ENCODE measurements around the gene PHLDA1. TPM values are rescaled to one million over a fixed set of nuclear protein-coding genes. Genes with fewer than 3 reads are reported as not detected.

The PHLDA1 gene
- total RNA-seq, 1 experiment from 2014 or later = 159 TPM

DNA sequence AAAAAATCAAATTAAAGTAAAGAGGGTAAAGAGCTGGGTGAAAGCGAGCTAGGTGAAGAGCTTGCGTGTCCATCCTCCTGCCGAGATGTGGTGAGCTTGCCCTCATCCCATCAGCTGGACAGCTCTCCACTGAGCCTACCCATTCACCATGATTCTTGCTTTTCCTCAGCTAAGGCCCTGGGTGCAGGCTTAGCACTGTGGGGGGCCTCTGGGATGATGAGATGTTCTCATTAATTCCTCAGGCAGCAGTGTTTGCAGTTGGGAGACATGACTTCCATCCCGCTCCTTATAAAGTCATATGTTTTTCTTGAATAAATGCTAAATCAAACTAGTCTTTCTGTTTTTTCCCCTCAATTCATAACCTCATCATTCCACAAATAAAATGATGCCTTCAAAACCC lies 18.0 kb downstream of the PHLDA1 start:
- no TSS peak for BruUV-seq (replicated peaks)
- Histone ChIP-seq H3K4me3 (ENCODE audit: low read depth in 2 of 2, low read length in 2 of 2) (no peak overlapping the region), H3K36me3 (ENCODE audit: control insufficient read depth, insufficient read depth, low read length) (no peaks in the 10 kb centered on the region), H3K27ac (ENCODE audit: low read length) (peak overlapping the region; percentile 71), H3K27me3 (ENCODE audit: control insufficient read depth, insufficient read depth, low read length) (no peaks in the 10 kb centered on the region), H3K4me1 (ENCODE audit: control insufficient read depth, insufficient read depth, low read length) (peaks cover 7% of the 10 kb centered on the region), H3K9me3 (ENCODE audit: control insufficient read depth, insufficient read depth, low read depth, low read length) (no peaks in the 10 kb centered on the region; the same call in 1 of the 2 replicates)
- in situ Hi-C loops (cut with HindIII; ENCODE audit: low pct_unique_long_range_greater_than_20kb, low sequenced_read_pairs) = no loop called here
- DNase-seq (ENCODE audit: low read depth, low spot score) (no peak), ATAC-seq (no peak)
- ChIA-PET POLR2A (no interaction called here), CTCF (no interaction called here)
- intact Hi-C loops (cut with micrococcal nuclease; ENCODE audit: unreplicated experiment) = no loop called here
- TF ChIP-seq, protein P1, sequence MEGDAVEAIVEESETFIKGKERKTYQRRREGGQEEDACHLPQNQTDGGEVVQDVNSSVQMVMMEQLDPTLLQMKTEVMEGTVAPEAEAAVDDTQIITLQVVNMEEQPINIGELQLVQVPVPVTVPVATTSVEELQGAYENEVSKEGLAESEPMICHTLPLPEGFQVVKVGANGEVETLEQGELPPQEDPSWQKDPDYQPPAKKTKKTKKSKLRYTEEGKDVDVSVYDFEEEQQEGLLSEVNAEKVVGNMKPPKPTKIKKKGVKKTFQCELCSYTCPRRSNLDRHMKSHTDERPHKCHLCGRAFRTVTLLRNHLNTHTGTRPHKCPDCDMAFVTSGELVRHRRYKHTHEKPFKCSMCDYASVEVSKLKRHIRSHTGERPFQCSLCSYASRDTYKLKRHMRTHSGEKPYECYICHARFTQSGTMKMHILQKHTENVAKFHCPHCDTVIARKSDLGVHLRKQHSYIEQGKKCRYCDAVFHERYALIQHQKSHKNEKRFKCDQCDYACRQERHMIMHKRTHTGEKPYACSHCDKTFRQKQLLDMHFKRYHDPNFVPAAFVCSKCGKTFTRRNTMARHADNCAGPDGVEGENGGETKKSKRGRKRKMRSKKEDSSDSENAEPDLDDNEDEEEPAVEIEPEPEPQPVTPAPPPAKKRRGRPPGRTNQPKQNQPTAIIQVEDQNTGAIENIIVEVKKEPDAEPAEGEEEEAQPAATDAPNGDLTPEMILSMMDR (IDR thresholded peaks at IDR 0.05) = no peak
- no peak for TF ChIP-seq SIN3A (IDR thresholded peaks at IDR 0.05; ENCODE audit: borderline replicate concordance, insufficient read depth, low read depth, low read length)
- TF ChIP-seq POLR2AphosphoS5 (IDR thresholded peaks at IDR 0.05; ENCODE audit: low read depth, low read length) = no peak
- TF ChIP-seq, protein P2, sequence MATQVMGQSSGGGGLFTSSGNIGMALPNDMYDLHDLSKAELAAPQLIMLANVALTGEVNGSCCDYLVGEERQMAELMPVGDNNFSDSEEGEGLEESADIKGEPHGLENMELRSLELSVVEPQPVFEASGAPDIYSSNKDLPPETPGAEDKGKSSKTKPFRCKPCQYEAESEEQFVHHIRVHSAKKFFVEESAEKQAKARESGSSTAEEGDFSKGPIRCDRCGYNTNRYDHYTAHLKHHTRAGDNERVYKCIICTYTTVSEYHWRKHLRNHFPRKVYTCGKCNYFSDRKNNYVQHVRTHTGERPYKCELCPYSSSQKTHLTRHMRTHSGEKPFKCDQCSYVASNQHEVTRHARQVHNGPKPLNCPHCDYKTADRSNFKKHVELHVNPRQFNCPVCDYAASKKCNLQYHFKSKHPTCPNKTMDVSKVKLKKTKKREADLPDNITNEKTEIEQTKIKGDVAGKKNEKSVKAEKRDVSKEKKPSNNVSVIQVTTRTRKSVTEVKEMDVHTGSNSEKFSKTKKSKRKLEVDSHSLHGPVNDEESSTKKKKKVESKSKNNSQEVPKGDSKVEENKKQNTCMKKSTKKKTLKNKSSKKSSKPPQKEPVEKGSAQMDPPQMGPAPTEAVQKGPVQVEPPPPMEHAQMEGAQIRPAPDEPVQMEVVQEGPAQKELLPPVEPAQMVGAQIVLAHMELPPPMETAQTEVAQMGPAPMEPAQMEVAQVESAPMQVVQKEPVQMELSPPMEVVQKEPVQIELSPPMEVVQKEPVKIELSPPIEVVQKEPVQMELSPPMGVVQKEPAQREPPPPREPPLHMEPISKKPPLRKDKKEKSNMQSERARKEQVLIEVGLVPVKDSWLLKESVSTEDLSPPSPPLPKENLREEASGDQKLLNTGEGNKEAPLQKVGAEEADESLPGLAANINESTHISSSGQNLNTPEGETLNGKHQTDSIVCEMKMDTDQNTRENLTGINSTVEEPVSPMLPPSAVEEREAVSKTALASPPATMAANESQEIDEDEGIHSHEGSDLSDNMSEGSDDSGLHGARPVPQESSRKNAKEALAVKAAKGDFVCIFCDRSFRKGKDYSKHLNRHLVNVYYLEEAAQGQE (IDR thresholded peaks at IDR 0.05; ENCODE audit: insufficient read depth in 1 of 2, low read depth in 2 of 2, low read length in 1 of 2) = no peak
- no peak for TF ChIP-seq TCF7L2 (IDR thresholded peaks at IDR 0.05; ENCODE audit: low read depth, low read length)

DNA sequence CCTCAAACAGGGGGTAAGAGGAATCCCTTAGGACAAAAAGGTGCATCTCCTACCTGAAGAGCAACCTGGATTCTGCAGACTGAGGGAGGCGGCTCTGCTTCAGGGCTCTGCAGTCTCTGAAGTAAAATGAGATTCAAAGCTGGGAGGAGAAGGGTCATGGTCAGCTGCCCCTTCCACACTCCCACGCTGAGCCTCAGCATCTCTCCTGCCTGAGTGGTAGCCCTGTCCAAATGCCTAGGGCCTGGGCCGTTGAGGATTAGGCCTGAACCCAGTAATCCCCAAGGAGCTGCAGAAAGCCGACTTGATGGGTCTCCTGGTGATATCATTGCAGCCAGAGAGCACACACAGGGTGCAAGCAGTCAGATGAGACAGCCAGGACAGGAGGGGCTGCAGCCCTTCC lies 18.9 kb downstream of the PHLDA1 start:
- TF ChIP-seq POLR2AphosphoS5 (IDR thresholded peaks at IDR 0.05; ENCODE audit: low read depth, low read length) (no peak), TCF7L2 (IDR thresholded peaks at IDR 0.05; ENCODE audit: low read depth, low read length) (no peak), SIN3A (IDR thresholded peaks at IDR 0.05; ENCODE audit: borderline replicate concordance, insufficient read depth, low read depth, low read length) (no peak)
- TF ChIP-seq, protein P1 (IDR thresholded peaks at IDR 0.05) = no peak
- TF ChIP-seq, protein P2 (IDR thresholded peaks at IDR 0.05; ENCODE audit: insufficient read depth in 1 of 2, low read depth in 2 of 2, low read length in 1 of 2) = no peak
- ChIA-PET CTCF (no interaction called here), POLR2A (no interaction called here)
- Histone ChIP-seq H3K27me3 (ENCODE audit: control insufficient read depth, insufficient read depth, low read length) (no peaks in the 10 kb centered on the region), H3K9me3 (ENCODE audit: control insufficient read depth, insufficient read depth, low read depth, low read length) (no peaks in the 10 kb centered on the region; the same call in 1 of the 2 replicates), H3K4me1 (ENCODE audit: control insufficient read depth, insufficient read depth, low read length) (no peaks in the 10 kb centered on the region), H3K4me3 (ENCODE audit: low read depth in 2 of 2, low read length in 2 of 2) (no peak overlapping the region), H3K36me3 (ENCODE audit: control insufficient read depth, insufficient read depth, low read length) (no peaks in the 10 kb centered on the region), H3K27ac (ENCODE audit: low read length) (peak overlapping the region; percentile 81; the same call in 1 of the 2 replicates)
- BruUV-seq (replicated peaks) = no TSS peak
- no peak for ATAC-seq
- in situ Hi-C loops (cut with HindIII; ENCODE audit: low pct_unique_long_range_greater_than_20kb, low sequenced_read_pairs) = no loop called here
- intact Hi-C loops (cut with micrococcal nuclease; ENCODE audit: unreplicated experiment) = no loop called here
- no peak for DNase-seq (ENCODE audit: low read depth, low spot score)

Data from Panc1 (cell line).